Keratinocyte (primary cell): ENCODE measurements around the gene BTF3L4. TPM values are rescaled to one million over a fixed set of nuclear protein-coding genes. Genes with fewer than 3 reads are reported as not detected.

ENCODE experiments used
- DNase-seq: peaks from one replicate; pipeline ENCODE4 v3.0.0-alpha.2; 2011; ENCODE audit warnings: low read depth, missing footprints, low spot score
- FAIRE-seq: peaks from 2 replicates; lab custom pipeline; 2011; peaks lifted over from hg19 to GRCh38; lab: Jason Lieb, UNC
- H2AFZ ChIP-seq: 2 replicates; pipeline ENCODE4 v1.6.0; 2012; ENCODE audit warnings: low read length, control low read depth, inconsistent platforms; ENCODE audit not compliant: control insufficient read depth
- H3K27ac ChIP-seq: 2 replicates; pipeline ENCODE4 v1.5.1; 2011; ENCODE audit warnings: low read length; ENCODE audit not compliant: control insufficient read depth, insufficient read depth
- H3K27me3 ChIP-seq: 3 replicates; pipeline ENCODE4 v1.6.0; 2011; ENCODE audit warnings: low read length; ENCODE audit not compliant: control insufficient read depth, insufficient read depth; ENCODE audit errors: extremely low read depth
- H3K36me3 ChIP-seq, 2 experiments: 2 replicates in 1 of 2; 3 replicates in 1 of 2; pipeline ENCODE4 v1.5.1; 2011; ENCODE audit warnings: low read length in 2 of 2, mild to moderate bottlenecking in 1 of 2; ENCODE audit not compliant: control insufficient read depth in 2 of 2, insufficient read depth in 2 of 2; ENCODE audit errors: extremely low read depth in 1 of 2
- H3K4me1 ChIP-seq: 3 replicates; pipeline ENCODE4 v1.5.1; 2011; ENCODE audit warnings: low read length; ENCODE audit not compliant: control insufficient read depth, insufficient read depth; ENCODE audit errors: extremely low read depth
- H3K4me2 ChIP-seq: 3 replicates; pipeline ENCODE4 v1.6.0; 2011; ENCODE audit warnings: low read depth, low read length; ENCODE audit not compliant: control insufficient read depth, insufficient read depth; ENCODE audit errors: extremely low read depth
- H3K4me3 ChIP-seq, 3 experiments: fragments of 200-600 bp in 1 of 3; sonication (generic) in 1 of 3; 2 replicates in 2 of 3; 3 replicates in 1 of 3; pipeline ENCODE4 v1.5.1; 2011 to 2016; ENCODE audit warnings: low read length in 3 of 3, mild to moderate bottlenecking in 3 of 3, control low read depth in 2 of 3, inconsistent platforms in 1 of 3, low read depth in 1 of 3, mixed read lengths in 1 of 3, mixed run types in 1 of 3, moderate library complexity in 1 of 3; ENCODE audit not compliant: control insufficient read depth in 2 of 3, insufficient read depth in 2 of 3; ENCODE audit errors: extremely low read depth in 1 of 3
- H3K79me2 ChIP-seq: 2 replicates; pipeline ENCODE4 v1.6.0; 2012; ENCODE audit warnings: low read length; ENCODE audit not compliant: control insufficient read depth, insufficient read depth
- H3K9ac ChIP-seq: 3 replicates; pipeline ENCODE4 v1.6.0; 2011; ENCODE audit warnings: low read length; ENCODE audit not compliant: control insufficient read depth, insufficient read depth; ENCODE audit errors: extremely low read depth
- H3K9me1 ChIP-seq: 3 replicates; pipeline ENCODE4 v1.6.0; 2011; ENCODE audit warnings: low read length; ENCODE audit not compliant: control insufficient read depth, insufficient read depth; ENCODE audit errors: extremely low read depth
- H3K9me3 ChIP-seq: 2 replicates; pipeline ENCODE4 v1.5.1; 2012; ENCODE audit warnings: low read depth, low read length; ENCODE audit not compliant: control insufficient read depth
- H4K20me1 ChIP-seq: 3 replicates; pipeline ENCODE4 v1.6.0; 2011; ENCODE audit warnings: low read length; ENCODE audit not compliant: control insufficient read depth, insufficient read depth; ENCODE audit errors: extremely low read depth
- EZH2 ChIP-seq: IDR thresholded peaks from one replicate; pipeline ENCODE4 v1.6.1; 2012; ENCODE audit warnings: inconsistent platforms, mild to moderate bottlenecking, low read length, moderate library complexity
- dilution Hi-C: fragments of 300-500 bp; cut with MboI; formaldehyde crosslinking; loops from one replicate; pipeline ENCODE4 v1.7.0; 2020; ENCODE audit warnings: low sequenced_read_pairs; ENCODE audit not compliant: extremely low pct_ligation_motif_present
- polyA plus RNA-seq, 5 experiments: library from polyadenylated mRNA; depleted of rRNA in 3 of 5; stranded (reverse) in 3 of 5; stranded (forward) in 1 of 5; unstranded in 1 of 5; fragments of >200 nt; gene quantifications; 1 replicate in 1 of 5; 2 replicates in 3 of 5; 3 replicates in 1 of 5; pipeline versions ENCODE4 v1.2.1 to v1.2.3, GENCODE V29; 2011 to 2012; ENCODE audit warnings: missing spikeins in 2 of 5, low read depth in 1 of 5, low replicate concordance in 1 of 5
- TF ChIP-seq, protein P1 (sequence below), 3 experiments: IDR thresholded peaks in 1 of 3; conservative IDR thresholded peaks in 1 of 3; optimal IDR thresholded peaks in 1 of 3; 2 replicates in 2 of 3; 3 replicates in 1 of 3; pipeline versions ENCODE3 to v1.5.1; 2011; ENCODE audit warnings: low read length in 3 of 3, mild to moderate bottlenecking in 3 of 3, moderate library complexity in 2 of 3, control low read depth in 1 of 3, inconsistent platforms in 1 of 3; ENCODE audit not compliant: insufficient read depth in 2 of 3; ENCODE audit errors: extremely low read depth in 1 of 3

Gene BTF3L4
- polyA plus RNA-seq, 1 donor (not counting 4 experiments of a cell fraction or from before 2014, with no cell fraction given), result 55.4 TPM

DNA sequence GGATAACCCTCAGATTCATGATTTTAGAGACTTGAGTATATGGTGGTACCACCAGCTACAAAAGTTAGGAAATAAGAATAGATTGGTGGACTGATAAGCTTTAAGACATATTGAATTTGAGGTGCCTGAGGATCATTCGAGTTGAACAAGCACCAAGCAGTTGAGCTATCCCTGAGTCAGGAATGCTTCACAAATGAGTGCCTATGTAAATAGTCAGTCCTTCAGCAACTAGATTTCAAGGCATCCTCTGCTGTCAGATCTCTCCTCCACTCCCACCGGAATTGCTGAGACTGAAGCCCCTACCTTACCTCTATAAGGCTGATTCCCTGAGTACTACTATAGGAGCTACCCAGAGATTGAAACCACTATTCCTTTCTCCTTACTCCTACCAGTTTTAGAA lies 7.1 kb downstream of the BTF3L4 start:
- dilution Hi-C loops, result no loop called here
- Histone ChIP-seq H3K79me2 (peaks cover 42% of the 10 kb centered on the region), H4K20me1 (no peaks in the 10 kb centered on the region)

DNA sequence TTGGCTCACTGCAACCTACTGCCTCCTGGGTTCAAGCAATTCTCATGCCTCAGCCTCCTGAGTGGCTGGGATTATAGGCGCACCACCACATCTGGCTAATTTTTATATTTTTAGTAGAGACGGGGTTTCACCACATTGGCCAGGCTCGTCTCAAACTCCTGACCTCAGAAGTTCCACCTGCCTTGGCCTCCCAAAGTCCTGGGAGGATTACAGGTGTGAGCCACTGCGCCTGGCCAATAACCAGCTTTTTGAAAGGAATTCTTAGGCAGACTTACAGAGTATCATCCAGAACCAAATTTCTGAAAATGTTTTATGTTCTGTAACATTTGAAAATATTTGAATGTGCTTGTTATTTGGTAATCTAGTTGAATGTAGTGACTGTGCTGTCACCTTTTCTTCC lies 14.6 kb downstream of the BTF3L4 start:
- no peak for FAIRE-seq
- no peak overlapping the region for H3K27ac ChIP-seq
- TF ChIP-seq, protein P1, sequence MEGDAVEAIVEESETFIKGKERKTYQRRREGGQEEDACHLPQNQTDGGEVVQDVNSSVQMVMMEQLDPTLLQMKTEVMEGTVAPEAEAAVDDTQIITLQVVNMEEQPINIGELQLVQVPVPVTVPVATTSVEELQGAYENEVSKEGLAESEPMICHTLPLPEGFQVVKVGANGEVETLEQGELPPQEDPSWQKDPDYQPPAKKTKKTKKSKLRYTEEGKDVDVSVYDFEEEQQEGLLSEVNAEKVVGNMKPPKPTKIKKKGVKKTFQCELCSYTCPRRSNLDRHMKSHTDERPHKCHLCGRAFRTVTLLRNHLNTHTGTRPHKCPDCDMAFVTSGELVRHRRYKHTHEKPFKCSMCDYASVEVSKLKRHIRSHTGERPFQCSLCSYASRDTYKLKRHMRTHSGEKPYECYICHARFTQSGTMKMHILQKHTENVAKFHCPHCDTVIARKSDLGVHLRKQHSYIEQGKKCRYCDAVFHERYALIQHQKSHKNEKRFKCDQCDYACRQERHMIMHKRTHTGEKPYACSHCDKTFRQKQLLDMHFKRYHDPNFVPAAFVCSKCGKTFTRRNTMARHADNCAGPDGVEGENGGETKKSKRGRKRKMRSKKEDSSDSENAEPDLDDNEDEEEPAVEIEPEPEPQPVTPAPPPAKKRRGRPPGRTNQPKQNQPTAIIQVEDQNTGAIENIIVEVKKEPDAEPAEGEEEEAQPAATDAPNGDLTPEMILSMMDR (optimal IDR thresholded peaks at IDR 0.05 in 1 of 3, IDR thresholded peaks at IDR 0.05 in 1 of 3, conservative IDR thresholded peaks at IDR 0.05 in 1 of 3; ENCODE audit: extremely low read depth in 1 of 3, insufficient read depth in 2 of 3, low read length in 3 of 3), result no peak
- no peak for TF ChIP-seq EZH2
- DNase-seq, result no peak
- H3K36me3 ChIP-seq, result peaks cover 0 to 21% of the 10 kb centered on the region in 2 experiments
- no peaks in the 10 kb centered on the region for H4K20me1 ChIP-seq
- H2AFZ ChIP-seq, result no peak overlapping the region
- H3K4me1 ChIP-seq, result no peaks in the 10 kb centered on the region
- H3K9ac ChIP-seq, result no peak overlapping the region
- dilution Hi-C loops, result no loop called here
- no peaks in the 10 kb centered on the region for H3K9me3 ChIP-seq
- H3K27me3 ChIP-seq, result no peaks in the 10 kb centered on the region
- H3K79me2 ChIP-seq, result peaks cover 45% of the 10 kb centered on the region
- no peak overlapping the region for H3K4me3 ChIP-seq
- H3K9me1 ChIP-seq, result no peaks in the 10 kb centered on the region
- H3K4me2 ChIP-seq, result no peak overlapping the region

More for the DNA sequence above, 7.1 kb downstream of the BTF3L4 start:
- Histone ChIP-seq H3K4me3 (no peak overlapping the region), H3K36me3 (peaks cover 5 to 42% of the 10 kb centered on the region in 2 experiments), H3K9me1 (no peaks in the 10 kb centered on the region), H3K9me3 (no peaks in the 10 kb centered on the region), H2AFZ (no peak overlapping the region), H3K27me3 (no peaks in the 10 kb centered on the region), H3K27ac (no peak overlapping the region), H3K4me1 (peaks cover 11% of the 10 kb centered on the region), H3K4me2 (no peak overlapping the region), H3K9ac (no peak overlapping the region)
- DNase-seq, result no peak
- no peak for TF ChIP-seq EZH2
- TF ChIP-seq, protein P1 (optimal IDR thresholded peaks at IDR 0.05 in 1 of 3, IDR thresholded peaks at IDR 0.05 in 1 of 3, conservative IDR thresholded peaks at IDR 0.05 in 1 of 3; ENCODE audit: extremely low read depth in 1 of 3, insufficient read depth in 2 of 3, low read length in 3 of 3), result no peak
- FAIRE-seq, result no peak
